ENCODE results near the gene NTMT1. TPM values are rescaled to one million over a fixed set of nuclear protein-coding genes. Genes with fewer than 3 reads are reported as not detected.

NTMT1 gene
- total and polyA plus RNA-seq, 4 donors, result 14.3 to 54.7 (median 33.2) TPM

DNA sequence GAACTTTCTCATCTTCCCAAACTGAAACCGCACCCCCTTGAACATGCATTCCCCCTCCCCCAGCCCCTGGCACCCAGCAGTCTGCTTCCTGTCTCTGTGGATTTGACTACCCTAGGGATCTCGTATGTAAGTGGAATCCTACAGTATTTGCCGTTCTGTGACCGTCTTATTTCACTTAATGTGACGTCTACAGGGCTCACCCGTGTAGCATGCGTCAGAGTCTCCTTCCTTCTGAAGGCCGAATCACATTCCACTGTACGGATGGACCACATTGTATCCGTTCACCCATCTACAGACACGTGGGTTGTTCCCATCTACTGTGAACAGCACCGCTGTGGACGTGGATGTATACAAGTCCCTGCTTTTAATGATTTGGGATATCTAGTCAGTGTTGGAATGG is 44.0 kb downstream of the NTMT1 start:
- no peaks in the 10 kb centered on the region for H3K9me3 ChIP-seq (ENCODE audit: control insufficient read depth in 4 of 4, insufficient read depth in 3 of 4, low read length in 3 of 4)
- 83 to 90% methylated on average over 13 of the region's 13 CpGs for WGBS, 2 donors
- H3K36me3 ChIP-seq (ENCODE audit: control insufficient read depth in 4 of 4, insufficient read depth in 4 of 4, low read length in 4 of 4), result no peaks in the 10 kb centered on the region
- H3K27ac ChIP-seq (ENCODE audit: low read depth in 1 of 2, low read length in 1 of 2), result no peak overlapping the region
- no peak overlapping the region for H3K9ac ChIP-seq (ENCODE audit: insufficient read depth in 1 of 2, low read length in 2 of 2)
- no peak for ATAC-seq (ENCODE audit: insufficient read depth, low FRiP score)
- peaks cover 0 to 6% (median 0%) of the 10 kb centered on the region in 5 donors for H3K4me1 ChIP-seq (ENCODE audit: control insufficient read depth in 5 of 5, insufficient read depth in 5 of 5, low read length in 5 of 5)
- no peak for DNase-seq
- TF ChIP-seq, protein P1, sequence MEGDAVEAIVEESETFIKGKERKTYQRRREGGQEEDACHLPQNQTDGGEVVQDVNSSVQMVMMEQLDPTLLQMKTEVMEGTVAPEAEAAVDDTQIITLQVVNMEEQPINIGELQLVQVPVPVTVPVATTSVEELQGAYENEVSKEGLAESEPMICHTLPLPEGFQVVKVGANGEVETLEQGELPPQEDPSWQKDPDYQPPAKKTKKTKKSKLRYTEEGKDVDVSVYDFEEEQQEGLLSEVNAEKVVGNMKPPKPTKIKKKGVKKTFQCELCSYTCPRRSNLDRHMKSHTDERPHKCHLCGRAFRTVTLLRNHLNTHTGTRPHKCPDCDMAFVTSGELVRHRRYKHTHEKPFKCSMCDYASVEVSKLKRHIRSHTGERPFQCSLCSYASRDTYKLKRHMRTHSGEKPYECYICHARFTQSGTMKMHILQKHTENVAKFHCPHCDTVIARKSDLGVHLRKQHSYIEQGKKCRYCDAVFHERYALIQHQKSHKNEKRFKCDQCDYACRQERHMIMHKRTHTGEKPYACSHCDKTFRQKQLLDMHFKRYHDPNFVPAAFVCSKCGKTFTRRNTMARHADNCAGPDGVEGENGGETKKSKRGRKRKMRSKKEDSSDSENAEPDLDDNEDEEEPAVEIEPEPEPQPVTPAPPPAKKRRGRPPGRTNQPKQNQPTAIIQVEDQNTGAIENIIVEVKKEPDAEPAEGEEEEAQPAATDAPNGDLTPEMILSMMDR (IDR thresholded peaks at IDR 0.05; ENCODE audit: control extremely low read depth, extremely low read depth), result no peak
- H3K27me3 ChIP-seq (ENCODE audit: control insufficient read depth in 3 of 3, insufficient read depth in 3 of 3, low read length in 2 of 3), result peaks cover 5 to 23% (median 10%) of the 10 kb centered on the region in 3 donors
- H3K4me3 ChIP-seq, result no peak overlapping the region

DNA sequence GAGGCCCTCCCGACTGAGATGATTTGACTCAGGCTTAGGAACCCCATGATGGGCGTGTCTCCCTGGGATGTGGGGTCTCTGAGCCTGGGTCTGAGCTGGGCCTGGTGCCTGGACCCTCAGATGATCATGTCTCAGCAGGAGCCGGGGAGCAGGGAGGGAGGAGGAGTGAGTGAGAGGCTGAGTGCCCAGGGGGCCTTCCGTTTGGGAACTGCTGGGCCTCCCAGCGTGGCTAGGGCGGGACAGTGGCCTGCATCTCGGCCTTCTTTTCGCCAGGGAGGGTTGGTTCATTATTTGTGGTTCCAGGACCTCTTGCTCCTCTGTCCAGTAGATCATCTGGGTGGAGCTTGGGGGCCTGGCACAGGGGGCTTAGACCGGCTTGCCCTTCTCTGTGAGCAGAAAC is 45.1 kb downstream of the NTMT1 start:
- no peak overlapping the region for H3K27ac ChIP-seq (ENCODE audit: low read depth in 1 of 2, low read length in 1 of 2)
- H3K27me3 ChIP-seq (ENCODE audit: control insufficient read depth in 3 of 3, insufficient read depth in 3 of 3, low read length in 2 of 3), result peaks cover 5 to 20% (median 10%) of the 10 kb centered on the region in 3 donors
- H3K9me3 ChIP-seq (ENCODE audit: control insufficient read depth in 4 of 4, insufficient read depth in 3 of 4, low read length in 3 of 4), result no peaks in the 10 kb centered on the region
- DNase-seq (no peak), ATAC-seq (ENCODE audit: insufficient read depth, low FRiP score) (no peak)
- no peak overlapping the region for H3K9ac ChIP-seq (ENCODE audit: insufficient read depth in 1 of 2, low read length in 2 of 2)
- no peak overlapping the region for H3K4me3 ChIP-seq
- no peaks in the 10 kb centered on the region for H3K36me3 ChIP-seq (ENCODE audit: control insufficient read depth in 4 of 4, insufficient read depth in 4 of 4, low read length in 4 of 4)
- H3K4me1 ChIP-seq (ENCODE audit: control insufficient read depth in 5 of 5, insufficient read depth in 5 of 5, low read length in 5 of 5), result peaks cover 0 to 3% (median 0%) of the 10 kb centered on the region in 5 donors
- TF ChIP-seq, protein P1 (IDR thresholded peaks at IDR 0.05; ENCODE audit: control extremely low read depth, extremely low read depth), result no peak
- WGBS, 2 donors, result 82 to 92% methylated on average over 9 of the region's 9 CpGs

DNA sequence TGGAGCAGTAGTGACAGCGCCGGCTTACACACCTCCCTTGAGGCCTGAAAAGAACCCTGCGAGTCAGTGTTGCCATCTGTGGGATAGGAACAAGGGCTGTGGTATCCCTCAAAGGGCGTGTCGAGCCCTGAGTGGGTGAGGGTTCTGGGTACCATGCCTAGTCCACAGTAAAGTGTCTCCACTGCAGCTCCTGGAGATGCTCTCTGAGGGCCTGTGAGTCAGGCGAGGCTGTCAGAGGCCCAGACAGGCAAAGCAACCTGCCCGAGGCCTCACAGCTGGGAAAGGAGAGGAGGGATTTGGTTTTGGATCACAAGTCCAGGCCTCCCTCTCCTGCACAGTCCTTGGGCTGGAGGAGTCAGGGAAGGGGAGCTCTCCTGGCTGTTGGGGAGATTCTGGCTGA is 45.6 kb downstream of the NTMT1 start:
- H3K36me3 ChIP-seq (ENCODE audit: control insufficient read depth in 4 of 4, insufficient read depth in 4 of 4, low read length in 4 of 4), result no peaks in the 10 kb centered on the region
- ATAC-seq (ENCODE audit: insufficient read depth, low FRiP score) (no peak), DNase-seq (no peak)
- 83 to 93% methylated on average over 7 of the region's 7 CpGs for WGBS, 2 donors
- H3K4me3 ChIP-seq, result no peak overlapping the region
- H3K27me3 ChIP-seq (ENCODE audit: control insufficient read depth in 3 of 3, insufficient read depth in 3 of 3, low read length in 2 of 3), result peaks cover 5 to 19% (median 10%) of the 10 kb centered on the region in 3 donors
- H3K9ac ChIP-seq (ENCODE audit: insufficient read depth in 1 of 2, low read length in 2 of 2), result no peak overlapping the region
- H3K9me3 ChIP-seq (ENCODE audit: control insufficient read depth in 4 of 4, insufficient read depth in 3 of 4, low read length in 3 of 4), result no peaks in the 10 kb centered on the region
- H3K27ac ChIP-seq (ENCODE audit: low read depth in 1 of 2, low read length in 1 of 2), result no peak overlapping the region
- TF ChIP-seq, protein P1 (IDR thresholded peaks at IDR 0.05; ENCODE audit: control extremely low read depth, extremely low read depth), result no peak
- H3K4me1 ChIP-seq (ENCODE audit: control insufficient read depth in 5 of 5, insufficient read depth in 5 of 5, low read length in 5 of 5), result no peaks in the 10 kb centered on the region

DNA sequence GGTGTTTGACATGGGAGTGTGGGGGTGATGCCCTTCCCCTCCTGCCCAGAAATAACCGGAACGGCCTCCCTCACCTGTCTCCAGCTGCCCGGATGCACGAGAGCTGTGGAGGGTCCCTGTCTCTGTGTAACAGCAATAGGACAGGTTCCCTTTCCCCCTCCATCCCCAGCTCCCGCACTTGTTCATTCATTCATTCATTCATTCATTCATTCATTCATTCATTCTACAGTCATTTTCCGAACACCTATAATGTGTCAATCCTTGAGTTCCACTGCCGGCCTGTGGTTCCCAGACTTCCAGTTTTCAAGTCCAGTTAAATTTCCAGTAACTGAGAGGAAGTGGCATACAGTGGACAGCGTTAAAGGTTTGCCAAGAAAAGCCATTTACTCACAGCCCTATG is 46.7 kb downstream of the NTMT1 start:
- no peaks in the 10 kb centered on the region for H3K9me3 ChIP-seq (ENCODE audit: control insufficient read depth in 4 of 4, insufficient read depth in 3 of 4, low read length in 3 of 4)
- no peak overlapping the region for H3K9ac ChIP-seq (ENCODE audit: insufficient read depth in 1 of 2, low read length in 2 of 2)
- ATAC-seq (ENCODE audit: insufficient read depth, low FRiP score), result no peak
- no peaks in the 10 kb centered on the region for H3K36me3 ChIP-seq (ENCODE audit: control insufficient read depth in 4 of 4, insufficient read depth in 4 of 4, low read length in 4 of 4)
- TF ChIP-seq, protein P1 (IDR thresholded peaks at IDR 0.05; ENCODE audit: control extremely low read depth, extremely low read depth), result no peak
- no peak overlapping the region for H3K27ac ChIP-seq (ENCODE audit: low read depth in 1 of 2, low read length in 1 of 2)
- WGBS, 2 donors, result 84% methylated on average over 4 to 8 of the region's 8 CpGs
- H3K4me3 ChIP-seq, result no peak overlapping the region
- DNase-seq, result no peak
- no peaks in the 10 kb centered on the region for H3K4me1 ChIP-seq (ENCODE audit: control insufficient read depth in 5 of 5, insufficient read depth in 5 of 5, low read length in 5 of 5)
- H3K27me3 ChIP-seq (ENCODE audit: control insufficient read depth in 3 of 3, insufficient read depth in 3 of 3, low read length in 2 of 3), result peaks cover 3 to 15% (median 4%) of the 10 kb centered on the region in 3 donors
